HL-60/S4 treated with retinoic acid at 250 ng/mL for 4 days and 3 days (cell line): Measurements from ENCODE around the gene GOLGA3.
"Not testable (repeated sequence)": the region's sequence is repeated elsewhere in the genome, so short reads cannot be mapped to it uniquely, and the experiment has no call there.

Experiments used
- in situ Hi-C: fragments of 300-500 bp; cut with MboI; formaldehyde crosslinking; loops from 2 replicates; pipeline ENCODE4 v1.7.0; 2022; ENCODE audit warnings: low sequenced_read_pairs

The GOLGA3 gene

DNA sequence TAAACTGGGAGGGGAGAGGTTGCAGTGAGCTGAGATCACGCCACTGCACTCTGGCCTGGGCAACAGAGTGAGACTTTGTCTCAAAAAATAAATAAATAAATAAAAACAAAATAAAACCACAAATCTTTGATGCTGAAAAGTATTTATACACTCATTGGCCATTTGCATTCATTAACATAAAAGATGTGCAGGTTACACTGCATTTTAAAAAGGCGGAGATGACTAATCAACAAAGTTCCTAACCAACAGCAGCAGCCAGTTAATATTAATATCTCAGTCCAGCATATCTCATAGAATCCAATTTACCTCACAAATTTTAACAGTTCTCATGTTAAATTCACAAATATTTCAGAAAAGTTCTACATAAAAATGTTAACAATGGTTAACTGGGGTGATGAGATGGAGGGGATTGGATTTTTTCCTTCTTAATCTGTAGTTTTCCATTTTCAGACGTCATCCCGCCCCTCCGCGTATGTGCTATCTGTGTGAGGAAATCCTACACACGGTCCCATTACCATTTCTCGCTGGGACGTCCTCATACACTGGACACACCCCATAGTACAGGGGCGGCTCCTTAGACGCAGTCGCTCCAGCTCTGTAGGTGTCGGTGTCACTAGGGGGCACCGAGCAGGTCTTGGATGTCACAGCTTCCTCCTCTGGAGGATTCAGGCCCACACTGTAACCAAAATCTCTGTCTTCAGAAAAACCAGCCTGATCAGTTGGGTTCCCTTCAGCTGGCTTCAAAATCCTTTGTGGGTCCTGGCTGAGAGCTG is 74.3 kb downstream of the GOLGA3 start:
- in situ Hi-C loops: no loop called here

DNA sequence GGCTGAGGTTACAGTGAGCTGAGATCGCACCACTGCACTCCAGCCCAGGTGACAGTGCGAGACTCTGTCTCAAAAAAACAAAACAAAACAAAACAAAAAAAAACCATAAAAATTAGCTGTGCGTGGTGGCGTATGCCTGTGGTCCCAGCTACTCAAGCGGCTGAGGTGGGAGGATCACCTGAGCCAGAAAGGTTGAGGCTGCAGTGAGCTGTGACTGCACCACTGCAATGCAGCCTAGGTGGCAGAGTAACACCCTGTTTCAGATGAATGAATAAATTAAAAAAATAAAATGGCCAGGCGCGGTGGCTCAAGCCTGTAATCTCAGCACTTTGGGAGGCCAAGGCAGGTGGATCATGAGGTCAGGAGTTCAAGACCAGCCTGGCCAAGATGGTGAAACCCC is 75.0 kb downstream of the GOLGA3 start:
- in situ Hi-C loops: not testable (repeated sequence)

DNA sequence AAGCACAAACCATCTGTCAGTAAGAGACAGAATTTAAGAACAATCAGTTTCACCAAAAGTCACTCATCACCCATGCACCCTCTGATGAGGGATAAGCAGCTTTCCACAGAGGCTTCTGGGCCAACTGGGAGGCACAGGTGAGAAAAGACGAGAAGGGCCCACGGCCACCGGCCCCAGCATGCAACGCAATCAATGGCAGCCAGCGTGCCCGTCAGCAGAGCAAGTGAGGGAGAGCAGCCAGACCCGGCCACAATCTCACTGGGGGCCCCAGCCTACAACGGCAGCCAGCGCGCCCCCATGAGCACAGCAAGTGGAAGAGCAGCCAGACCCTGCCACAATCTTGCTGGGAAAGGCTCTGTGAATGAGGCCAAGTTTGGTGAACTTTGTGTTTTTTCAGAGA is 80.3 kb downstream of the GOLGA3 start:
- in situ Hi-C loops: no loop called here

DNA sequence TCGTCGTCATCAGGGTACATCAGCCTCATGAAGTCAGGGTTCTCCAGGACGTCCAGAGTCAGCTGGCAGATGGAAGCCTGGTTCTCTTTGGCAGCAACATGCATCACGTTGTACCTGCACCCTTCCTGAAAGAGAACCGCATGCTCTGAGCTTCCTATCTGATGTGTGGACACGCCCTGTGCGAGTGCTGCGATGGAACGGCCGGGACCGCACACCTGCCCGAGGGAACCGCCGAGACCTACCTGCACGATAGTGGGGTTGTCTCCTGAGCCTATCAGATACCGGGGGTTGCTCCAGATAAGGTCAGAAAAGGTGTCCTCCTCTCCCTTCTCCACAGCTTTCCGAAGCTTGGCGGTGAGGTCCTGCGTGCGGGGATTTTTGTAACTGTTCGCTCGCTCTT is 80.8 kb downstream of the GOLGA3 start:
- in situ Hi-C loops: no loop called here

DNA sequence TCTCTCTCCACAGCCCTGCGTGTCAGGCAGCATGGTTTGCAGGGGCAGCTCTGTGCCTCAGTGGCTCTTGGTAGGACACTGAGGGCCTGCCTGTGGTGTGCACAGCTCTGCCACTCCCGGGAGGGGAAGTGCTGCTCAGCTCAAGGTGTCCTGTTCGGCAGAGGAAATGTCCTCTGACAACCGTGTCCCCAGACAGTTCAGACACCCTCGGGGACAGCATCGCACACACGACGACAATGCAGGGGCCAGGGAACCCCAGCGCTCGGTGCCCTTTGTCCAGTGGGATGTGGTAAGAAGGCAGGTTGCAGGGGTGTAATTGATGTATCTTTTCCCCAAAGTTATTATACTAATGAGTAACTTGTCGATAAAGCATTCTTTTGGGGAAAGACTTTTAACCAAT is 81.3 kb downstream of the GOLGA3 start:
- in situ Hi-C loops: no loop called here

DNA sequence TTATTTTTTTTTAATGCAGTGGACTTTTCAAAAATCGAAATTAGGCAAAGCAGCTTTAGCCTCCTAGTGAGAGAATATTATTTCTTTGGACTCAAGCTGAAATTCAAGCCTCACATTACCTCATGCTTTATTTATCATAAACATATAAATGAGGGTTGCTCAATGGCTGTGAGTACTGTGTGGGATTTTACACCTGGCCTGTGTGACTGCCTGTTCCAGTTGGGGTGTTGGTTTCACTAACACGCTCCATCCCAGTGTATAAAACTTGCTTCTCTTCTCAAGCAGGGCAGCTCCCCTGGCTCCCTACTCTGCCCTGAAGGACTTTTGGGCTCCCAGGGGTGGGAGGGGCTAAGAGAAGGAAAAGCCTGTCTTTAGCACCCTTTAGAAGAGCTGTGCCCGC is 82.1 kb downstream of the GOLGA3 start:
- in situ Hi-C loops: no loop called here

DNA sequence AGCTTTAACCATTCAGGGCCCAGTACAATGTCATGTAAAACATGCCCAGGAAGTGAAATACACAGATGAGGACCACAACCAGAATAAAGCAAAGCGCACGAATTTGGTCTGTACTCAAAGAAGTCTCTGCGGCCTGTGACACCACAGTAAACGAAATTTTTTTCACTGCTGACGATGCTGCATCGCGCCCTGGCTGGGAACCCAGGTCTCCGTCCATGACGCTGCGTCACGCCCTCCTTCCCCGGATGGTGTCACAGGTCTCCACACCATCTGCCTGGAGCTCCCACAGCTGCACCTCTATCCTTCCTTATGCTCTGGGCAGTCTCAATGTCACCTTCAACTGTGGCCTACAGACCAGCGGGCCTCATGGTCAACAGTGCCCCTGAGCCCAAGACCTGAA is 84.8 kb downstream of the GOLGA3 start:
- in situ Hi-C loops: no loop called here

DNA sequence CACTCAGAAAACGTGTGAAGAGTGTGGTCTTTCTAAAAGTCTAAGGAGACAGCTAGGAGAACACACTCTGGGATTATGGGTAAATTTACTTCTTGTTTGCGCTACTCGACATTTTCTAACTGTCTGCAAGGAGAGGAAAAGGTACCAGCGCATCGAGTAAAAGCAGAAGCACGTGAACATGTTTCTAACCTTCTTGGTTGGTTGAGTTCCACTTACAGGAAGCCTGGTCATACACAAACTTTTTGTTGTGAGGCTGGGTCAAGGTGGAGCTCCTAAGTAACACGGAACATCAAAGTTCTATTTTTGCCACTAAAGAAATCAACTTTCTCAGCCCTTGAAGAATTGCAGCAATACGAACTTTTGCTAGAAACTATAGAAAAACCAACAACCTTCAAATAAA is 87.0 kb downstream of the GOLGA3 start:
- in situ Hi-C loops: no loop called here

DNA sequence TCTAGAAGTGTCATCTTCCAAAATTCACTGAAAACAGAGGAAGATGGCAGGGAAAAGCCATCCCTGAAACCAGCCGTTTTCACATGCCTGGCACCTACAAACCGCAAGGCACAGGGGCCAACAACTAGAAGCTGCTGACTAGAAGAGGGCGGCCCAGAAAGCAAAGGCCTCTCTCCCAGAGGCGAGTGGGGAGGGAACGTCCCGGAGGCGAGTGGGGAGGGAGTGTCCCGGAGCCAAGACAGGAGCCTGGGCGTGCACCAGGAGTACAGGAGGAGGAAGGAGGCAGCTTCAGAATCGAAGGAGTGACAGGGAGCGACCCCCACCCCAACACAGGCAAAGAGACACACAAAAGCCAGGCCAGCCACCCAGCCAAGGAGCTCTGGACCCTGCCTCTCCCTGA is 88.0 kb downstream of the GOLGA3 start:
- in situ Hi-C loops: no loop called here

DNA sequence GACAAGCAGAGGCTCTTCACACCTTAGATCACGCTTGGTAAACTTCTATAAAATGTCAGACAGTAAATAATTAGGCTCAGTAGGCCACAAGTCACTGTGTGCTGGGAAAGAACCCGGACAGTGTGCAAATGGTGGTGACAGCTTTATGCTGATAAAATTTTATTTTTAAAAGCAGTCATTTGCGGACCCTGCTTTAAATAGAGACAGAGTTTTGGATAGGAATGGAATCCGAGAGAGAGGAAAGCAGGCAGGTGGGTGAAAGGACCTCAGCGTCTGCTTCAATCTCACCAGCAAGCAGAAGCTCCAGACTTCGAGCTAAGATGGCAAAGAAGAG is 88.4 kb downstream of the GOLGA3 start:
- in situ Hi-C loops: no loop called here

DNA sequence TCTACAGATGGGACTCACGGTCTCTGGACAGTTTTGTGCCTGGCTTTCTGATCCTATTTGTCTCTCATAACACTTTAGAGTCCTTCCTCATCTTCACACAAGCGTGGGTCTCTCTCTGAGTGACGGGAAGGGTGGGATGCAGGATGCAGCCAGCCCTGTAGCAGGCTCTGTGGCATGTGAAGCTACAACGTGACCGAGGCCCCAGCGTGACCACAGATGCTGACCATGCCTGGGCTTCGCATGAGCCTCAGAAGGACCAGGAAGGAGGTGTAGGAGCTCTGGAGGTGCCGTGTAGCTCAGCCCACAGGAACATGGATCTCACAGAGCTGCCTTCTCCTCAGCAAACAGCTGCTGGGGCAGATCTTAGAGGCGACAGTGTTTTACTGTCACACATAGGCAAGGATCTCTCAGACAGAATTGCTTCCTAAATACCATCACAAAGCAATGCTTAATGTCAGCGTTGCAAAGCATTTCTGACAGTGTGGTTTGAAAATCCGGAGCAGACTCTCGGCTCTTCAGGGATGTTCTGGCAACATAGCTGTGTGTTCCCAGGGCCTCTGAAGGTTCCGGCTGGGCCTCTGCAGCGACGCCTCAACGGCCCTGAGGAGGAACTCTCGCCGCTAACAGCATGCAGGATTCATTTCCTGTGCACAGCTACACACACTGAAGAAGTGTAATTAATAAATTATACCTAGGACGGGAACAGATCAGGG is 88.9 kb downstream of the GOLGA3 start:
- in situ Hi-C loops: no loop called here

DNA sequence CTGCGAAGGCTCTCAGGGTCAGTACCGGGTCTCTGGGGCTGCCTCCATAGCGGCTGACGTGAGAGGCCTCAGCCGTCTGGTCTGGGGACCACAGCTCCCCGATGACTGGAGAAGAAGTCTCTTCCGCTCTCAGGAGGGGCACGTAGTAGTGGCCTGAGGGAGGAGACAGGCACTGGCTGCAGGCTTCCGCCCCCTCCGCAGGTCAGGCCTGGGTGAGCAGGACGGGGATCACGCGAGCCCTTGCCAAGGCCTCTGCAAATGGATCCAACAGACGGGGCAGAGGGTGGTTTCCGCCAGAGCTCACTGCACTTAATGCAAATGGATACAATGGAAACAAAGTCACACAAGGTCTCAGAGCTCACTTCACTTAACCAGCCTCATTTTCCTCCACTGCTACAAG is 91.8 kb downstream of the GOLGA3 start:
- in situ Hi-C loops: no loop called here

DNA sequence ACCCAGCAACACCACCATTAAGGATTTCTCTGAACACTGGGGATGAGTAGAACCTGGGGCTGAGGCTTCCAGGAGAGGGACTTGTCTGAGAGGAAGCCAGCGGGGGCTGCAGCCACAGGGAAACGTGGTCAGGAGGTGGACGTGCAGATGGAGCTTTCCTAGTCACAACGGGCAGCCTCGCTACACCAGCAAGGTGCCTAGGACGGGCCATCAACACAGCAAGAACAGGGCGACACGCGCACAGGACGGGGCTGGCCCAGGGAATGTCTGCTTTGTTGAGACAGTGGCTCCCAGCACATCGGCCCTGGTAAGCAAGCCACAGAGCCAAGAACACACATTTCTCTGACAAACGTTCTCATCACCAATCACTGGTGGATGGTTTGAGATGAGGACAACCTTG is 92.3 kb downstream of the GOLGA3 start:
- in situ Hi-C loops: no loop called here

DNA sequence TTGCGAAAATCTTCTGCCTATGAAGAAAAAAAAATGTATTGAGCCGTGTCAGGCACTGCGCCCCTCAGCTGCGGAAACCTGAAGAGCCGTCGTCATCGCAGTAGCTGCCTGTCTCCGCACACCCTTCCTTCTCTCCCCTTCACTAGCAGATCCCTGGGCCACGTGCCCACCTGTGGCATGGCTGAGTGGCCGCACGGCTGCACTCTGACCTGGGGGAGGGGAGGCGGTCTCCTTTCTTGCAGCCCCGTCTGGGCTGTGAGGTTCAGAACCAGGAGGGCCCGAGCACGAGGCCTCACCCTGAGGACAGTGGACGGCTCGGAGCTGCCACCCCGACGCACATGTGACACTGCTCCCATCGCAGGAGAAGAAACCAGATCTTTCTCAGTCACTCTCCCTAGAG is 93.2 kb downstream of the GOLGA3 start:
- in situ Hi-C loops: no loop called here

DNA sequence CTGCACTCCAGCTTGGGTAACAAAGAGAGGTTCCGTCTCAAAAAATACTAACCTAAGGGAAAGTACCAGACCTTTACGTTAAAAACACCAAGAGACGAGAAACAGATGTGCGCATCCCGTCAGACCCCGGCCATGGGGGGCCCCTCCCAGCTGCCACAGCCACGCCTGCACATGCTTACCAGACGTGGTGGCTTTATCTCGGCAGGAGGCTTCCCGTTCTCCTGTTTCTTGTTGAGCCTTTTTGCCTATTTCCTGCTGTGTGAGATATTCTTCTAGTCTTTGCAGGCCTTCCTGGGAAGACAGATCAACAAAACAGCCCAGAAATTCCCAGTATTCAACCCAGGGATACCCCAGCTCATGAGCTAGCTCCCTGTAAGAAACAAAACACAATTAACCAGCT is 94.5 kb downstream of the GOLGA3 start:
- in situ Hi-C loops: no loop called here

DNA sequence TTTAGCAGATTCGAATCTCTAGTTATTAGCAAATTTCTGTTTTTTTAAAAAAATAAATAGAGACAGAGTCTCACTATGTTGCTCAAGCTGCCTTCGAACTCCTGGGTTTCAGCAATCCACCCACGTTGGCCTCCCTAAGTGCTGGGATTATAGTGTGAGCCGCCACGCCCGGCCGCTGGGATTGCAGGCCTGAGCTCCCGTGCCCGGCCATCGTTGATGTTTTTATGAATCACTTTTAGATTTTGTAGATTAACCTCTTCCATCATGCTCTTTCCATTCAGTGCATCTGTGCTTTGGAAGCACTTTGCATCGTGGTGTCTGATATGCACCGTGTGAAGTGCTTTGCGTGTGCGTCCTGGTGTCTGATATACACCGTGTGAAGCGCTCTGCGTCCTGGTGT is 97.1 kb downstream of the GOLGA3 start:
- in situ Hi-C loops: no loop called here

DNA sequence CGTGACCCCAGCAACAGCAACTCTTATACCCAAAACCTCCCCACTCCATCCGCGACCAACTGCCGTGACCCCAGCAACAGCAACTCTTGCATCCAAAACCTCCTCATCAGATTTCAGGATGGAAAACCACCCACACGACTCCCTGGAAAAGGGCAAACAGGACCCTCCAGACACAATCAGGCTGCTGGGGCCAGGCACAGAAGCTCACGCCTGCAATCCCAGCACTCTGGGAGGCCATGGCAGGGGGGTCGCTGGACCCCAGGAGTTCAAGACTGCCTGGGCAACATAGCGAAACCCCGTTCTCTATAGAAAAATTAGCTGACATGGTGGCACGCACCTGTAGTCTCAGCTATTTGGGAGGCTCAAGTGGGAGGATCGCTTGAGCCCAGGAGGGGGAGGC is 98.3 kb downstream of the GOLGA3 start:
- in situ Hi-C loops: no loop called here

DNA sequence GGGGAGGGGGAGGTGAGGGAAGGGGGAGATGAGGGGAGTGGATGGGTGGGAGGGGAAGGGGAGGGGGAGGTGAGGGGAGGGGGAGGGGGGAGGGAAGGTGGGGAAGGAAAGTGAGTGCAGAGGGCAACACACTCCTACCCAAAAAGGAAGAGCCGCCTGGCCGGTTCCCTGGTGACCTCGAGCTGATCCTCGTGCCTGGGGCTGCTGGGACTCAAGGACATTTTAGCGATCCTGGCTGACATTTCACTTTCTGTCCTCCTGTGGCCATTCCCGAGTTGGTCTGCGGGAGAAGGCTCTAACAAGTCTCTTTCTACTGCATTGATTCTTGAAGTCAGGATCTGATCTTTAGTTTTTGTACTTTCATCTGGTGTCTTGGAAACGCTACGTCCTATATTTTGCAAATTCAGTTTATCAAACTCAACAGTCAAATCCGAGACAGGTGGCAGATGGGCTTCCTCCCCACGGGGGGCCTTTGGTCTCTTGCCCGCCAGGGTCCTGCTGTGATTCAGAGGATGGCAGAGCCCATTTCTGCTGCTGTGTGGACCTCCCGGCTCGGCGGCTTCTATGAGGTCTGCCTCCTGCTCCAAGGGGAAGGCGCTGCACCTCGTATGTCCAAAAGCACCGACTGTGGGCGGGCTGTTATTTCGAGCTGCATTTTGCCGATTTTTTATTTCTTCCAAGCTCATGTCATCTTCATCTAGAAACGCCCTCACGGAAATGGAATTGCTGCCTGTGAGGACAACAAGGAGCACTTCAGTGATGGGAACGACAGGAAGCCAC is 98.9 kb downstream of the GOLGA3 start:
- in situ Hi-C loops: no loop called here

DNA sequence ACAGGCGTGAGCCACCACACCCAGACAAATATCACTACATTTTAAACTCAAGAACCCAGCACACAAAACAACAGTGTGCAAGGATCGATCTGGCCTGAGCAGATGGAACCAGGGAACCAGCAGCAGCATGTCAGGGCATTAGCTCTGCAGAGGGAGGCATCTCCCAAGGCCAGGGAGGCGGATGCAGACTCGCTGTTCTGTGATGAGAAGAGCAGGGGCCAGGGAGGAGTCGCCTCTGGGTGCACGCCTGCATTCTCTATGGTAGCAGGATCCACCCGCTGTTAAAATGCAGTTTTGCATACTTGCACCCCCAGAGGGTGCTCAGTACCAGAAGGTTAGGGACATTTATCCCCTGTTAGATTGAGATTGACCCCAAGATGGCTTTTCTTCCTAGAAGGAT is 100.2 kb downstream of the GOLGA3 start:
- in situ Hi-C loops: no loop called here

DNA sequence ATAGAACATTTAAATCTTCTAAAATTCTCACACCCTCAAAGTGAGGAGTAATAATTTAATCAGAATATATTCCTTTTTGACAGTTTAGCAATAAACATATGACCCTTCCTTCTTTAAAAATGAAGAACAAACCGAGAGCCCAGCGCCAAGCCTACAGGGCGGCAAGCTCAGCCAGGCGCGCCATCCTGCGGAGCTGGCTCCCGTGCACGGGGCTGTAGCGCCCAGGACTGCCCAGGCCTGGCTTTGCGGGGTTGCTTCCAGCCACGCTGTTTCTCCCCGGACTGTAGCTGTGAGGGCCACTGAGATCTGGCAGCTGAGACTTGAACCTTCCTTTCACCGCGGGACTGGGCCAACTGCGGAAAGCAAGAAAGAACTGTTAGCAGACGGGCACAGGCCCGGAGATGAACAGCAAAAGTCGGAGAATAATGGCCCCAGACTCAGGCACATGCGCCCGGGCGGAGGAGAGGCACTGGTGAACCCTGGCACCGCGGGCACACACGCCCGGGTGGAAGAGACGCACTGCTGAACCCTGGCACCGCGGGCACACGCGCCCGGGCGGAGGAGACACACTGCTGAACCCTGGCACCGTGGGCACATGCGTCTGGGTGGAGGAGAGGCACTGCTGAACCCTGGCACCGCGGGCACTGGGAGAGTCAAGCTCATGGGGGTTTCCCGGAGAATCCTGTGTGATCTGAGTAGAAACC is 101.4 kb downstream of the GOLGA3 start:
- in situ Hi-C loops: no loop called here

DNA sequence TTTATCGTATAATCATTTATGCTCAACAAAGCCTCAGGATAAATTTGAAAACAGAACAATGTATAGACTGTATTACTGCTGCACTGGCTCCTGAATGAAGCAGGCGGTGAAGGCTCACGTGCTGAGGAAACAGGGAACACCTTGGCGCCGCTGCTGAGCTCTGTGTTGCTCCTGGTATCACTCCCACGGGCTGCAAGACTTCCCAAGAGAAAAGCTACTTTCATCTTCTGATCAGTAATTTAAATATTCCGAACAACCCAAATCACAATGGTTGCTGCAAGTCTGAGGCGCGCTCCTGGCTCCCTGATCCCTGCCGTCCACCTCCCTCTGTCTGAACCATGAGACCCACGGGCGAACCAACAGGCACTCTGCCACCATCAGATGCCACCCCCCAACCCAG is 102.3 kb downstream of the GOLGA3 start:
- in situ Hi-C loops: no loop called here
